ENCODE data around the gene TLL1. TPM values are rescaled to one million over a fixed set of nuclear protein-coding genes. Genes with fewer than 3 reads are reported as not detected.

The TLL1 gene
- total and polyA plus RNA-seq, 2 donors (not counting 3 experiments of a cell fraction or from before 2014, with no cell fraction given): 0.41 to 1.4 TPM

GRCh38 chr4:166146806-166147540 is 273.9 kb downstream of the TLL1 start:
- no TSS peak for BruUV-seq (replicated peaks)
- DNase-seq (ENCODE audit: low read depth, low spot score): no peak
- POLR2A ChIA-PET: no interaction called here

More at GRCh38 chr4:166146806-166147540, 273.9 kb downstream of the TLL1 start:
- no peak overlapping the region for H3K4me3 ChIP-seq (replicated peaks in 1 of 3; ENCODE audit: insufficient read depth in 1 of 3, low read depth in 1 of 3, low read length in 3 of 3)
- H4K20me1 ChIP-seq (replicated peaks; ENCODE audit: control insufficient read depth, extremely low read depth, insufficient read depth, low read length): no peaks in the 10 kb centered on the region
- no peak for FAIRE-seq
- intact Hi-C loops (cut with micrococcal nuclease): no loop called here
- no peak overlapping the region for H2AFZ ChIP-seq (ENCODE audit: low read depth, low read length)
- H3K4me2 ChIP-seq (ENCODE audit: insufficient read depth, low read length): no peak overlapping the region
- H3K27ac ChIP-seq (ENCODE audit: insufficient read depth, low read depth, low read length): no peak overlapping the region
- no peaks in the 10 kb centered on the region for H3K9me1 ChIP-seq (replicated peaks; ENCODE audit: control insufficient read depth, extremely low read depth, insufficient read depth, low read length)
- dilution Hi-C loops (cut with MboI; ENCODE audit: extremely low pct_ligation_motif_present, low sequenced_read_pairs): no loop called here
- H3K9ac ChIP-seq (replicated peaks; ENCODE audit: extremely low read depth, insufficient read depth, low read length): no peak overlapping the region
- H3K9me3 ChIP-seq (replicated peaks; ENCODE audit: control insufficient read depth, insufficient read depth, low read length): no peaks in the 10 kb centered on the region
- TF ChIP-seq POLR2AphosphoS5 (IDR thresholded peaks at IDR 0.05; ENCODE audit: insufficient read depth, low read depth, low read length): no peak
- no peak for TF ChIP-seq MYC (IDR thresholded peaks at IDR 0.05; ENCODE audit: low read depth, low read length)
- TF ChIP-seq GATA2 (IDR thresholded peaks at IDR 0.05; ENCODE audit: insufficient read depth, insufficient read length, low read depth, low read length): no peak
- TF ChIP-seq, protein P1, sequence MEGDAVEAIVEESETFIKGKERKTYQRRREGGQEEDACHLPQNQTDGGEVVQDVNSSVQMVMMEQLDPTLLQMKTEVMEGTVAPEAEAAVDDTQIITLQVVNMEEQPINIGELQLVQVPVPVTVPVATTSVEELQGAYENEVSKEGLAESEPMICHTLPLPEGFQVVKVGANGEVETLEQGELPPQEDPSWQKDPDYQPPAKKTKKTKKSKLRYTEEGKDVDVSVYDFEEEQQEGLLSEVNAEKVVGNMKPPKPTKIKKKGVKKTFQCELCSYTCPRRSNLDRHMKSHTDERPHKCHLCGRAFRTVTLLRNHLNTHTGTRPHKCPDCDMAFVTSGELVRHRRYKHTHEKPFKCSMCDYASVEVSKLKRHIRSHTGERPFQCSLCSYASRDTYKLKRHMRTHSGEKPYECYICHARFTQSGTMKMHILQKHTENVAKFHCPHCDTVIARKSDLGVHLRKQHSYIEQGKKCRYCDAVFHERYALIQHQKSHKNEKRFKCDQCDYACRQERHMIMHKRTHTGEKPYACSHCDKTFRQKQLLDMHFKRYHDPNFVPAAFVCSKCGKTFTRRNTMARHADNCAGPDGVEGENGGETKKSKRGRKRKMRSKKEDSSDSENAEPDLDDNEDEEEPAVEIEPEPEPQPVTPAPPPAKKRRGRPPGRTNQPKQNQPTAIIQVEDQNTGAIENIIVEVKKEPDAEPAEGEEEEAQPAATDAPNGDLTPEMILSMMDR (IDR thresholded peaks at IDR 0.05; ENCODE audit: extremely low read depth in 1 of 2, insufficient read depth in 1 of 2, low read depth in 1 of 2, low read length in 2 of 2): no peak
- TF ChIP-seq, protein P2, sequence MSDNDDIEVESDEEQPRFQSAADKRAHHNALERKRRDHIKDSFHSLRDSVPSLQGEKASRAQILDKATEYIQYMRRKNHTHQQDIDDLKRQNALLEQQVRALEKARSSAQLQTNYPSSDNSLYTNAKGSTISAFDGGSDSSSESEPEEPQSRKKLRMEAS (IDR thresholded peaks at IDR 0.05; ENCODE audit: insufficient read depth, insufficient read length): no peak
- TF ChIP-seq POLR2A (IDR thresholded peaks at IDR 0.05; ENCODE audit: low read depth, low read length): no peak
- TF ChIP-seq JUN (IDR thresholded peaks at IDR 0.05; ENCODE audit: borderline replicate concordance, insufficient read depth, insufficient read length, low read depth): no peak
- no peak for TF ChIP-seq EZH2 (IDR thresholded peaks at IDR 0.05; ENCODE audit: borderline replicate concordance, low read depth, low read length, severe bottlenecking)
- no peak for TF ChIP-seq FOS (IDR thresholded peaks at IDR 0.05; ENCODE audit: borderline replicate concordance, insufficient read depth, low read length)
- no peaks in the 10 kb centered on the region for H3K4me1 ChIP-seq (ENCODE audit: control insufficient read depth, extremely low read depth, insufficient read depth, low read length)
- H3K36me3 ChIP-seq (ENCODE audit: control insufficient read depth in 2 of 2, extremely low read depth in 1 of 2, insufficient read depth in 2 of 2, low read length in 2 of 2): no peaks in the 10 kb centered on the region
- CTCF ChIA-PET: no interaction called here
- no peaks in the 10 kb centered on the region for H3K27me3 ChIP-seq (ENCODE audit: control insufficient read depth in 2 of 2, insufficient read depth in 2 of 2, low read length in 2 of 2)
- H3K79me2 ChIP-seq (ENCODE audit: control insufficient read depth, insufficient read depth, low read length): no peaks in the 10 kb centered on the region

Small RNA genes within 50 kb of the gene (small RNA-seq; reads per million reads assigned to genes)
- gene RNA5SP170 (ENCODE audit: insufficient read depth, insufficient read length, low read depth, low replicate concordance): not detected

Measured in endothelial cell of umbilical vein (primary cell).